HCEC 1CT (cell line): ENCODE data around the gene TRAPPC6A.

Experiments used
- DNase-seq: peaks from one replicate; pipeline ENCODE4 v3.0.0-alpha.2; 2017

The TRAPPC6A gene

GRCh38 chr19:45184115-45184514 is 6.1 kb upstream of the TRAPPC6A start:
- DNase-seq: no peak

GRCh38 chr19:45182758-45183157 is 4.7 kb upstream of the TRAPPC6A start:
- no peak for DNase-seq

DNA sequence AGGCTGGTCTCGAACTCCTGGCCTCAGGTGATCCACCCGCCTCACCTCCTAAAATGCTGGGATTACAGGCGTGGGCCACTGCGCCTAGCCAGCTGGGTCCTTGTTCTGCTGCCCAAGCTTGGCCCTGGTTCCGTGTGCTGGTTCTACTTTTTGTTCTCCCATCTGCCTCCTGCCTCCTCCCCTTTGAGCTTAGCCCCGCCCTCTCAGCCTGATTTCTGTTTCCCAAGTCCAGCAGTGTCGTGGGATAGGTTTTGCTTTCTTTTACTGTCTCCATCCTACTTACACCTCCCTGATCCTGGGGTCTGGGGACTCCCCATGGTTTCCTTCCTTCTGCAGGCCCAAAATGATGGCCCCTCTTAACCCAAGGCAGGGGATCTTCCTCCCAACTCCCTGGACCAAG is 2.9 kb upstream of the TRAPPC6A start:
- DNase-seq: no peak

- DNase-seq: no peak
Measured at GRCh38 chr19:45179892-45180370, 1.9 kb upstream of the TRAPPC6A start.

DNA sequence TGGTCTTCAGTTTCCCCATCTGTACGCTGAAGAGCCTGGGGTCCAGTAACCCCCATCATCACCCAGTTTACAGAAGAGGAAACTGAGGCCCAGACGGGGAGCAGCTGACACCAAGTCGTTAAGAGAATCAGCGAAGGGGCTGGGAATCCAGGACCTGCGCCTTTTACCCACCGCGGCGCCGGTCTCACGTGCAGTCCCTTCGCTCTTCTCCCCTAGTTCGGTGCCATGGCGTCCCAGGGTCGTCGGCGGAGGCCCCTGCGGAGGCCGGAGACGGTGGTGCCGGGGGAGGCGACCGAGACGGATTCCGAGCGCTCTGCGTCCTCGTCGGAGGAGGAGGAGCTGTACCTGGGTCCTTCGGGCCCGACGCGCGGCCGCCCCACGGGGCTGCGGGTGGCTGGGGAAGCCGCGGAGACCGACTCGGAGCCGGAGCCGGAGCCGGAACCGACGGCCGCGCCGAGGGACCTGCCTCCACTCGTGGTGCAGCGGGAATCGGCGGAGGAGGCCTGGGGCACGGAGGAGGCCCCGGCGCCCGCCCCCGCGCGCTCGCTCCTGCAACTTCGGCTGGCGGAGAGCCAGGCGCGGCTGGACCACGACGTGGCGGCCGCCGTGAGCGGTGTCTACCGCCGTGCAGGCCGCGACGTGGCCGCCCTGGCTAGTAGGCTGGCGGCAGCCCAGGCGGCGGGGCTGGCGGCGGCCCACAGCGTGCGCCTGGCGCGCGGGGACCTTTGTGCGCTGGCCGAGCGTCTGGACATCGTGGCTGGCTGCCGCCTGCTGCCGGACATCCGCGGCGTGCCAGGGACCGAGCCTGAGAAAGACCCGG is 1.2 kb upstream of the TRAPPC6A start:
- DNase-seq: peak; percentile 29

DNA sequence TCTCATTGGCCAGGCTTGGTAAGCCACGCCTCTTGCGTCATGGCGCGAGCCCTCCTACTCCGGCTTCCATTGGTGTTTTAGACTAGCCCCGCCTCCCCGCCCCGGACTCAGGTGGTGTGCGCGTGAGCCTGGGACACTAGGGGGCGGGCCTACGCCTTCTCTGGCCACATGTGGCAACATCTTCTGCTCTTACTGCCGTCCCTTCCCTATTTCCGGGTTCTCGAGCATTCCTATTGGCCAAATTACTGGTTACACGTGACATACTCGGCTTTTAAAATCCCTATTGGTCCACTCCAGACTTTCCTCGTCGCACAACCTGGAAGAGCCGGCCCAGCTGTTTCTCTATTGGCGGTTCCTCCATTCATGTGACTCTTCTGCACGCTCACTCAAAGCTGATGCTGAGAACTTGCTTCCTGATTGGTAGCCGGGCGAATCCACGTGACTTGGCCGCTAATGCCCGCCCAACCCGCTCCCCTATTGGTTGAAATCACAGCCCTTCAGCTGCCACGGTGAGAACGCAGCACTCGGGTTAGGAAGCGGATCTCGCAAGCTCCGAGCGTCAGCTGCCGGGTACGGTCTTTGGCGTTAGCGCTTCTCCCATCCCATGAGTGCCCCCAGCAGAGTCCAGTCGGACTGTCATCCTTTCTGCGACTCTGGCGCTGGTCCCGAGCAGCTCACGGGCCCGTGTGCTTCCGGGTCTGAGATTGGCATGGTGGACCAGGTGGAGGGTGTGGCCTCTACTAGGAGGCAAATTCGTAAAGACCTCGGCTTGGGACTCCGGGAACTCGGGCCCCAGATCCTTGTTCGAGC is 430 bp upstream of the TRAPPC6A start, which contains the start of gene BLOC1S3:
TSS of gene BLOC1S3 (plus strand) at position 523 of the 810 bp plus-strand sequence. CDS start 513 bp downstream, outside the sequence.
- DNase-seq: peak; percentile 100

GRCh38 chr19:45175515-45176345 is 2.3 kb downstream of the TRAPPC6A start:
- peak; percentile 20 for DNase-seq

DNA sequence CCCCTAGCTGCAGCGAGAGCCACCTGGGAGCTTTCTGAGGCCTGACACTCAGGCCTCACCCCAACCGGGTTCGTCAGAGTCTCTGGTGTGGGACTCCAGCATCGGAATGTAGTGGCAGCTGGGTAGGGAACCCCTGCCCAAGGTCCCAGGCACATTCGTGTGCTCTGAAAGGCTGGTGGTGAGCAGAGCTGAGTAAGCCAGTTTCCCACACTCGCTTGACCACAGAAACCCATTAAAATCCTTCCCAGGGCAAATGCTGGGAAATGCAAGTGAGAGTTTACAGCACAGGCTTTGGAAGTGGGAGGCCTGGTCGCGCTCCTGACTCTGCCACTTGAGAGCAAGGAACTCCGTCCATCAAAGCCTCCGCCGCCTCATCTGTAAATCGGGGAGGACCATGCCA is 4.2 kb downstream of the TRAPPC6A start:
- peak; percentile 21 for DNase-seq

- no peak for DNase-seq
Measured at GRCh38 chr19:45172611-45173208, 5.3 kb downstream of the TRAPPC6A start.

DNA sequence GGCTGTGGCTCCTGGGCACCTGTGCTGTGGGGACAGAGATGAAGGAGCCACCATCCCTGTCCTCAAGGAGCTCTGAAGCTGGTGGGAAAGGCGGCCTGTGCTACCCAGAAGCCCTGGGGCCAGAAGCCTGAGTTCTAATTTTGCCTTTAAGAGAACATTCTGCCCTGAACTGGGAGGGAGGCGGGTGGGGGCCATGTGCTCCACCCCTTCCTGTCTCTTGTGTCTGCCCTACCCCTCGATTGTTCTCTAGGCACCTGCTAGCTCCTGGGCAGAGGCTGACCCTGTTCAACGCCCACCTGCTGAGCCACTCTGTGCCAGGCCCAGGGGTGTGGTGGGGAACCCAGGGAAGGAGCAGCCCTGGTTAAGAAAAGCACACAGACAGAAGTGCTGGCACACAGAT is 5.9 kb downstream of the TRAPPC6A start:
- DNase-seq: no peak

DNA sequence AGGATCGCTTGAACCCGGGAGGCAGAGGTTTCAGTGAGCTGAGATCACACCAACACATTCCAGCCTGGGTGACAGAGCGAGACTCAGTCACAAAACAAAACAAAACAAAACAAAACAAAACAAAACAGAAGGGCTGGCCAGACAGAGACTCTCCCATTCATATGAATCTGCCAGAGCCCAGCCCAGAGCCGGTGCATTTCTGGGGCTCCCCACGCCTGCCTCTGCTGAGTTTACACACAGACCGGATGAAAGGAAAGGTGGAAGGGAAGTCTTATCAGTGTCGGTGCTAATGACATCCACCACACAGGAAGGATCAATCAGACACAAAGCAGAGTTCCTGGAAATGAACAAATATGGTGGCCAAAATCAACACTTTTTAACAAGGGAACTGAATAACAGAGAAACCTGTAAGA is 6.8 kb downstream of the TRAPPC6A start:
- DNase-seq: no peak

GRCh38 chr19:45170146-45171106 is 7.6 kb downstream of the TRAPPC6A start:
- no peak for DNase-seq

DNA sequence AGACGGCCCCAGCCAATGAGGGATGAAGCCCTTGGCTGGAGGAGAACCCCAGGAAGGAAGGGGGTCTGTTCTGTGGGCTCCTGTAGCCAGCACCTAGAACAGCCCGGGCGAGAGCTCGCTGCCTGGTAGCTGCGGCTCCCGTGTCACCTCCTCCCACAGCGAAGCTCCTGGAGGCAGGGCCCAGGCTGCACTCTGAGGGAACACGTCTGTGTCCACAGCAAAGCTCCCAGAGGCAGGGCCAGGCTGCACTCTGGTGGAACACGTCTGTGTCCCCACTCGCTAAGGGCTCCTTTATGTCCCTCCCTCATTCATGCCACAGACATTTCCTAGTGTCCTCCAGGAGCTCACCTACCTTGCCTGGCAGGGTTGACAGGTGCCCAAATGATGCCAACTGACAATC is 8.4 kb downstream of the TRAPPC6A start:
- DNase-seq: no peak

DNA sequence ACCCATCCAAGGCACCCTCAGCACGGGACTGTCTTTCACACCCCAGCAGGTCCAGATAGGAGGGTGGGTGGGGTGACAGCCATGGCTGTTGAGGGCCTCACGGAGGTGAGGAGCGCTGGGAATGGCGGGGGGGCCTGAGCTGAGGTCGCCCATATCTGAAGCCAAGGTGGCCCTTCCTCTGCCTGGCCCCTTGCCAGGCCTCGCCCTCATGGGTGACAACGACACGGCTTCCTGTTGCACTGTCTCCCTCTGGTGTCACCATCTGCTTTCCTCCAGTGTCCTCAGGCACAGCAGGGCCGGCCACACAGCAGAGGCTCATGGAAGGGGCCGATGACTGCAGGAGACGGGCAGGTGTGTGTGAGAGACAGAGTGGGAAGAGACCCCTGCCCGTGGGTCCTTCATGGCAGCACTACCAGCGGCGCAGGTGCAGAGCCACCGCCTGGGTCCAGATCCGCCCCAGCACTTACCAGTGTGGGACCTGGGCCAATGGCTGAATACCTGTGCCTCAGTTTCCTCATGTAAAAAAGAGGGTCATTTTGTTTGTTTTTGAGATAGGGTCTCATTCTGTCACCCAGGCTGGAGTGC is 9.2 kb downstream of the TRAPPC6A start:
- no peak for DNase-seq

GRCh38 chr19:45166723-45167252 is 11.2 kb downstream of the TRAPPC6A start:
- no peak for DNase-seq

DNA sequence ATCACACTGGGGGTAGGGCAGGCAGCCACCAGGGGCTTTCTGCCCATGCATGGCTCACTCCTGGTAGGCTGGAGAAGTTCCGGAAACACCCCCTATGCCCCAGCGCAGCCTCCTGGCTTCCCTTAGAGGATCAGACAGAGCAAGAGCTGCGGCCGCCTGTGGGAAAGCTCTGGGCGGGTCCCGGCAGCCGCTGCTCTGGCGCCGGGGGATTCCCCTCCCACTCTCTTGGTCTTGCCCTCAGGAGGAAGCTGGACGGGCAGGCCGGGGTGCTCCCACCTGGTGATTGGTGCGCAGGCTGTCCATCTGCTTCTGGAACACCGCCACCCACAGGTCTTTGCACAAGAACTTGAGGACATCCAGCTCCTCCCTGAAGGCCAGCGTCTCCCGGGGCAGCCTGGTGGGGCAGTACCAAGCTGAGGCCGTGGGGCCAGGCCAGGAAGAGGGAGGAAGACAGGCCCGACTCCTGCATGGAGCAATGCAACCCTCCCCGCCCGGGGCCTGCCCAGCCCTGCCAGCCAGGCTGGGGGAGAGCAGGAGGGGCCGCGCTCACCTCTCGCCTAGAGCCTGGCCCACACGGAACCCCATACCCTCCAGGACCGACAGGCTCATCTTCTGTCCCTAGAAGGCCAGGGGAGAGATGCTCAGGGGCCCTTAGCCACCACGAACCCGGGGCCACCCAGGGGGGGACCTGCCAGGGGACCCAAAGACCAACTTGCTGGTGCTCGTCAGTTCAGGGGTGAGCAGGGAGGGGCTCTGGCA is 13.3 kb downstream of the TRAPPC6A start:
- no peak for DNase-seq

DNA sequence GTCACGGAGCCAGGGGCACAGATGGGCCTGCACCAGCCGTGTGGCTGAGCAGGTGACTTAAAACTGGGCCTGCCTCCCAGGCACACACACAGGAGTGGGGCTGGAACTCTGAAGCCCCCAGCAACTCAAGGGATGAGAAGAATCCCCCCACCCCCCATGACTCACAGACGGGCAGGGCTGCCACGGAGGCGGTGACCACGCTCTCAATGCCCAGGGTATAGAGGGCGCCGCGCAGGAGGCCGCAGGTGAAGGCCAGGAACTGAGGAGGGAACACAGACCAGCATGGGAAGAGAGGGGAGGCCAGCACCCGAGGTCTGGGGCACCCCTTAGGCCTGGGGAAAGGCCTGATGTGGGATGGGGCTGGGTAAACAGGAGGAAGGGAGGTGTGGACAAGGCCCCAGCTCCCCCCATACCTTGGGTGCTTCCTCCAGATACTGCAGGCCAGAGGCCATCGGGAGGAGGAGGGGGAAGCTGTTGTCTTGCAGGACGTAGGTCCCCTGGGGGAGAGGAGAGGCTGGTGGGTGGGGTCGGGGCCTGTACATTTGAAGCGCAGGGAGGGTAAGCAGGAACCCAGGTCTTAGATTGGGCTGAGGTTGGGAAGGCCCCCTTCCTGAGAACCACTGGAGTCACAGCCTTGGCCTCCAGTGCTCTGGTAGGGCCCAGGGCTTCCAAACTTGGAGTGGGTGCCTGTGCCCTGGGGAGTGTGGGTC is 14.1 kb downstream of the TRAPPC6A start:
- DNase-seq: no peak

GRCh38 chr19:45163156-45163555 is 14.9 kb downstream of the TRAPPC6A start:
- no peak for DNase-seq

- no peak for DNase-seq
Measured at GRCh38 chr19:45162608-45163143, 15.4 kb downstream of the TRAPPC6A start.
